ENCODE data around the gene RAD51AP1. TPM values are rescaled to one million over a fixed set of nuclear protein-coding genes. Genes with fewer than 3 reads are reported as not detected.
A peak's percentile ranks its signal among the peaks of the same experiment; 100 is the strongest.
"Not testable (repeated sequence)": the region's sequence is repeated elsewhere in the genome, so short reads cannot be mapped to it uniquely, and the experiment has no call there.

The RAD51AP1 gene
- total RNA-seq, 2 experiments from 2014 or later: 69.2 to 81.3 TPM

DNA sequence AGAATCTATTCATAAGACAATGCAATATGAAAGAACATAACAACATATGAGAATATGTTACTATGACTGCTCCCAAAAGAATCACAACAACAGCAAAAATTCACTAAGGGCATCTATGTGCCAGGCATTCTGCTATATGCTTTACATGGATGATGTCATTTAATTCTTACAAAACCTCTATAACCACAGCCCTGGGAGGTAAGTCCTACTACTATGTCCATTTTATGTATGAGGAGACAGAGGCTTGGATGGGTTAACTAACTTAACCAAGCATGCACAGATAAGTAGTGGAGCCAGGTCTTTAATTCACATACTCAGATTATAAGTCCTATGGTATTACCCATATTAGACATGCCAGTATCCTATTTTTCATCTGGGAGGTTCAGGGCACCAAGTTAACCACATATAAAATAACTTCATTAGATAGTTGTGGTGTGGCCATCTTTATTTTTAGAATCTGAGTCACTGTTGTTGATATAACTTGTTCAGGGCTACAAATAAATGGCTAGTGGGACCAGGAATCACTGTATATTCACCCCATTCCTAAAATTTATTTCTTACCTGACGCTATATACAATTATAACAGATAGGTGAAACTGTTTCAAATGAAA, 33.2 kb upstream of the RAD51AP1 start:
- no peaks in the 10 kb centered on the region for H4K20me1 ChIP-seq (ENCODE audit: insufficient read depth, low read length)
- BruUV-seq (replicated peaks): no TSS peak
- no peak overlapping the region for H2AFZ ChIP-seq (ENCODE audit: low read length)
- POLR2A ChIA-PET: interaction anchor here (1.0 kb wide), 1 partner anchor 92 kb away, joined by 4 read pairs; no protein-coding TSS in a partner anchor
- H3K27ac ChIP-seq (ENCODE audit: low read depth, low read length, poor library complexity, severe bottlenecking): no peak overlapping the region
- intact Hi-C loops (cut with micrococcal nuclease; ENCODE audit: unreplicated experiment): no loop called here
- DNase-seq (ENCODE audit: low spot score): no peak
- no peak for TF ChIP-seq EZH2phosphoT487 (IDR thresholded peaks at IDR 0.05; ENCODE audit: borderline replicate concordance, low read depth, low read length)
- TF ChIP-seq, protein P1, sequence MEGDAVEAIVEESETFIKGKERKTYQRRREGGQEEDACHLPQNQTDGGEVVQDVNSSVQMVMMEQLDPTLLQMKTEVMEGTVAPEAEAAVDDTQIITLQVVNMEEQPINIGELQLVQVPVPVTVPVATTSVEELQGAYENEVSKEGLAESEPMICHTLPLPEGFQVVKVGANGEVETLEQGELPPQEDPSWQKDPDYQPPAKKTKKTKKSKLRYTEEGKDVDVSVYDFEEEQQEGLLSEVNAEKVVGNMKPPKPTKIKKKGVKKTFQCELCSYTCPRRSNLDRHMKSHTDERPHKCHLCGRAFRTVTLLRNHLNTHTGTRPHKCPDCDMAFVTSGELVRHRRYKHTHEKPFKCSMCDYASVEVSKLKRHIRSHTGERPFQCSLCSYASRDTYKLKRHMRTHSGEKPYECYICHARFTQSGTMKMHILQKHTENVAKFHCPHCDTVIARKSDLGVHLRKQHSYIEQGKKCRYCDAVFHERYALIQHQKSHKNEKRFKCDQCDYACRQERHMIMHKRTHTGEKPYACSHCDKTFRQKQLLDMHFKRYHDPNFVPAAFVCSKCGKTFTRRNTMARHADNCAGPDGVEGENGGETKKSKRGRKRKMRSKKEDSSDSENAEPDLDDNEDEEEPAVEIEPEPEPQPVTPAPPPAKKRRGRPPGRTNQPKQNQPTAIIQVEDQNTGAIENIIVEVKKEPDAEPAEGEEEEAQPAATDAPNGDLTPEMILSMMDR (conservative IDR thresholded peaks at IDR 0.05; ENCODE audit: low read length): no peak
- CTCF ChIA-PET (ENCODE audit: unreplicated experiment): no interaction called here
- no peaks in the 10 kb centered on the region for H3K9me3 ChIP-seq (ENCODE audit: low read length)
- no peak overlapping the region for H3K4me2 ChIP-seq (ENCODE audit: low read length)
- H3K4me3 ChIP-seq (ENCODE audit: low read depth, low read length, poor library complexity, severe bottlenecking): no peak overlapping the region
- H3K36me3 ChIP-seq (ENCODE audit: insufficient read depth, low read length): peaks cover 31% of the 10 kb centered on the region
- no peaks in the 10 kb centered on the region for H3K9me2 ChIP-seq (ENCODE audit: insufficient read depth, low read length)
- peaks cover 14% of the 10 kb centered on the region for H3K4me1 ChIP-seq (ENCODE audit: insufficient read depth, low read length, poor library complexity, severe bottlenecking)
- no peaks in the 10 kb centered on the region for H3K79me2 ChIP-seq (ENCODE audit: insufficient read depth, low read depth, low read length)

DNA sequence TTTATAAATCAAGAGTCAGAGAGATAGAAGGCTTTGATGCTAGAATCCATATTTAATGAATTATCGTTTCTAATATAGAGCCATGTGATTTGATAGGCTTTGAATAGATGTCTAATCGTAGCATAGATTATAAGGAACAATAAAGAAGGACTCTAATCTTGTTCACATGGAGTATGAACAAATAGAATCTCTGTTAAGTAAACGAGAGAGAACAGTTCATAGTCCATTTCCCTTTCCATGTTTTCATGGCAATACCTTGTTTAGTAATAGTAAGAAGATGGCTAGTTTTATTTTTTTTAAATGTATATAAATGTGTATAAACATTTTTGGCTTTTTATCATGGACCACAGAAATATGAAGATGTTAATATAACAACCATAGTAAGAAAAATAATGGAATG, 32.3 kb upstream of the RAD51AP1 start:
- TF ChIP-seq, protein P1 (conservative IDR thresholded peaks at IDR 0.05; ENCODE audit: low read length): no peak
- no peak for TF ChIP-seq EZH2phosphoT487 (IDR thresholded peaks at IDR 0.05; ENCODE audit: borderline replicate concordance, low read depth, low read length)
- Histone ChIP-seq H3K4me1 (ENCODE audit: insufficient read depth, low read length, poor library complexity, severe bottlenecking) (peaks cover 14% of the 10 kb centered on the region), H3K79me2 (ENCODE audit: insufficient read depth, low read depth, low read length) (no peaks in the 10 kb centered on the region), H3K4me3 (ENCODE audit: low read depth, low read length, poor library complexity, severe bottlenecking) (no peak overlapping the region), H3K4me2 (ENCODE audit: low read length) (no peak overlapping the region), H3K9me2 (ENCODE audit: insufficient read depth, low read length) (no peaks in the 10 kb centered on the region), H3K27ac (ENCODE audit: low read depth, low read length, poor library complexity, severe bottlenecking) (no peak overlapping the region), H4K20me1 (ENCODE audit: insufficient read depth, low read length) (no peaks in the 10 kb centered on the region), H2AFZ (ENCODE audit: low read length) (no peak overlapping the region), H3K36me3 (ENCODE audit: insufficient read depth, low read length) (peaks cover 31% of the 10 kb centered on the region), H3K9me3 (ENCODE audit: low read length) (no peaks in the 10 kb centered on the region)
- no peak for DNase-seq (ENCODE audit: low spot score)
- CTCF ChIA-PET (ENCODE audit: unreplicated experiment): no interaction called here
- no TSS peak for BruUV-seq (replicated peaks)
- POLR2A ChIA-PET: interaction anchor here (1.0 kb wide), 1 partner anchor 91 kb away, joined by 4 read pairs; no protein-coding TSS in a partner anchor
- intact Hi-C loops (cut with micrococcal nuclease; ENCODE audit: unreplicated experiment): no loop called here

DNA sequence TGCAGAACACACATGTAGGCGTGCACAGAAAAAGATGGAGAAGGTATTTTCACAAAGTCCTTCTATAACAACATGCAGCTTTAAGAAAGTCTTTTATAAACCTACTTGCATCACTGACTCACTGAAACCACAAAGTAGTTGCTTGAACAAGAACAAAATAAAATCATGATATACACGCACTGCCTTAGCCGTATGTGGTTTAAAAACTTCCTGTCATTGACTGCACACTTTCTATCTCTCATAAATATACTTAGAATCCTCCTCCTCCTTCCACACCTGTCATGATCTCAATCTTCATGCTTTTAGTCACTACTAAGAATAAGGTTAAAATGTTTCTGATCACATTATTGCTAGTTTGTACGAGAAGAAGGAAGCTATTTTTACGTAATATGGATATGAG, 31.8 kb upstream of the RAD51AP1 start:
- intact Hi-C loops (cut with micrococcal nuclease; ENCODE audit: unreplicated experiment): no loop called here
- Histone ChIP-seq H2AFZ (ENCODE audit: low read length) (no peak overlapping the region), H3K4me3 (ENCODE audit: low read depth, low read length, poor library complexity, severe bottlenecking) (no peak overlapping the region), H3K27ac (ENCODE audit: low read depth, low read length, poor library complexity, severe bottlenecking) (no peak overlapping the region), H3K9me2 (ENCODE audit: insufficient read depth, low read length) (no peaks in the 10 kb centered on the region), H3K79me2 (ENCODE audit: insufficient read depth, low read depth, low read length) (no peaks in the 10 kb centered on the region), H3K4me2 (ENCODE audit: low read length) (peak overlapping the region; percentile 40; the same call in 1 of the 2 replicates), H3K9me3 (ENCODE audit: low read length) (no peaks in the 10 kb centered on the region), H3K4me1 (ENCODE audit: insufficient read depth, low read length, poor library complexity, severe bottlenecking) (peaks cover 14% of the 10 kb centered on the region), H4K20me1 (ENCODE audit: insufficient read depth, low read length) (no peaks in the 10 kb centered on the region), H3K36me3 (ENCODE audit: insufficient read depth, low read length) (peaks cover 29% of the 10 kb centered on the region)
- peak; percentile 22 for DNase-seq (ENCODE audit: low spot score)
- ChIA-PET POLR2A (interaction anchor here (0.8 to 1.0 kb wide), 2 partner anchors 9 to 90 kb away, joined by 3 to 4 read pairs; no protein-coding TSS in a partner anchor), CTCF (ENCODE audit: unreplicated experiment) (no interaction called here)
- no peak for TF ChIP-seq EZH2phosphoT487 (IDR thresholded peaks at IDR 0.05; ENCODE audit: borderline replicate concordance, low read depth, low read length)
- TF ChIP-seq, protein P1 (conservative IDR thresholded peaks at IDR 0.05; ENCODE audit: low read length): no peak
- no TSS peak for BruUV-seq (replicated peaks)

DNA sequence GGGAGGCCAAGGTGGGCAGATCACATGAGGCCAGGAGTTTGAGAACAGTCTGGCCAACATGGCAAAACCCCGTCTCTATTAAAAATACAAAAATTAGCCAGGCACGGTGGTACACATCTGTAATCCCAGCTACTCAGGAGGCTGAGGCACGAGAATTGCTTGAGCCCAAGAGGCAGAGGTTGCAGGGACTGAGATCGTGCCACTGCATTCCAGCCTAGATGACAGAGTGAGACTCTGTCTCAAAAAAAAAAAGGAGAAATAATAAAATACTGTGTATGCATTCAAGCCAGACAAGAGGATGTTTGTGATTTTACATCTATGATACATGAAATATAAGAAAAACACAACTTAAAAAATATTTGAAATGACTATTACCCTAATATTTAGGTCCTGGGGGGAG, 30.2 kb upstream of the RAD51AP1 start:
- H3K4me2 ChIP-seq (ENCODE audit: low read length); H3K9me2 ChIP-seq (ENCODE audit: insufficient read depth, low read length); H3K9me3 ChIP-seq (ENCODE audit: low read length); intact Hi-C loops (cut with micrococcal nuclease; ENCODE audit: unreplicated experiment); DNase-seq (ENCODE audit: low spot score); H2AFZ ChIP-seq (ENCODE audit: low read length); H3K79me2 ChIP-seq (ENCODE audit: insufficient read depth, low read depth, low read length); H3K27ac ChIP-seq (ENCODE audit: low read depth, low read length, poor library complexity, severe bottlenecking); CTCF ChIA-PET (ENCODE audit: unreplicated experiment); BruUV-seq (replicated peaks); POLR2A ChIA-PET; H3K4me3 ChIP-seq (ENCODE audit: low read depth, low read length, poor library complexity, severe bottlenecking); H4K20me1 ChIP-seq (ENCODE audit: insufficient read depth, low read length): not testable (repeated sequence)
- Histone ChIP-seq H3K4me1 (ENCODE audit: insufficient read depth, low read length, poor library complexity, severe bottlenecking) (peaks cover 14% of the 10 kb centered on the region), H3K36me3 (ENCODE audit: insufficient read depth, low read length) (peaks cover 23% of the 10 kb centered on the region)
